ENCODE results near the gene NUTM1. TPM values are rescaled to one million over a fixed set of nuclear protein-coding genes. Genes with fewer than 3 reads are reported as not detected.
A peak's percentile ranks its signal among the peaks of the same experiment; 100 is the strongest.

NUTM1 gene
- total and polyA plus RNA-seq, 2 of the 13 experiments (the other 11 are each of a cell fraction or from before 2014, with no cell fraction given), result not detected

DNA sequence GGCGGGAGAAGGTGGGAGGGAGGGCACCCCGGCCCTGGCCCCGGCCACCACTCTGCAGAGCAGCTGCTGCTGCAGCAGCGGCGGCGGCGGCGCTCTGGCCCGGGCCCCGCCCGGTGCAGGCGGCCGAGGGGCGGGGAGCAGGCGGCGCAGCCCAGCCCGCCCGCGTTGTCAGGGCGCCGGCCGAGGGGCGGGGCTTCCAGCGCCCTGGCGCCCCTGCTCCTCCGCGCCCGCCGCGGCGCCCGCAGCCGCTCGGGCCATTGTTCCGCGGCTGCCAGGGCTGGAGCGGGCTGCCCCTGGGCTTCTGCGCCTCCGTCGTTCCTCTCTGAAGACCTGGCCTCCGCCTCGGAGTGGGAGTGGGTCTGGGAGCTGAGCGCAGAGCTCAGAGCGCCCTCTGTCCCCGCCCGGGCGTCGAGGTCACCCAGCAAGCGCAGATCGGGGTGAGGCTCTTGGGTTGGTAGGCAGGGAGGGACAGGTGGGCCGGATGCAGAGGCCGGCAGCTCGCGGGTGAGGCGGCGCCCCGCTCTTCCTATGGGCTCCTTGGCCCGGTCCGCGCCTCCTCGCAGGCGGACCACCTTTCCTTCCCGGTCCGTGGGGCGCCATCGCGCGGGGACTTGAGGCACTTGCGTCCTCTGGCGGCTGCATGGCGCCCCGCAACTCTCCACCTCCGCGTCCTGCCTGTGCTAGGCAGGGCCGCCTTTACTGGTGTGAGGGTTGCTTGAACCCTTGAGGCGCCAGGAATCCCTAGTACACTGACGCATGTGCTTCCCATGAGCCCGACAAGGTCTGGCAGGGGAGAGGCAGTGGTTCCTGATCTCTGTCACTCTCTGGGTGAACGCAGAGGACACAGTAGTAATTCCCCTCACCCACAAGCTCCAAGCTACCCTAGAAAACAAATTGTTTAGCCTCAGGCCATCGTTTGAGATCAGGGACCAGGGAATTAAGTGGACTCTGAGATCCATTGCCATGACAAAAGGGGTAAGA, 24.3 kb downstream of the NUTM1 start, which contains the start of gene LPCAT4 (continued):
- TF ChIP-seq, protein P1, sequence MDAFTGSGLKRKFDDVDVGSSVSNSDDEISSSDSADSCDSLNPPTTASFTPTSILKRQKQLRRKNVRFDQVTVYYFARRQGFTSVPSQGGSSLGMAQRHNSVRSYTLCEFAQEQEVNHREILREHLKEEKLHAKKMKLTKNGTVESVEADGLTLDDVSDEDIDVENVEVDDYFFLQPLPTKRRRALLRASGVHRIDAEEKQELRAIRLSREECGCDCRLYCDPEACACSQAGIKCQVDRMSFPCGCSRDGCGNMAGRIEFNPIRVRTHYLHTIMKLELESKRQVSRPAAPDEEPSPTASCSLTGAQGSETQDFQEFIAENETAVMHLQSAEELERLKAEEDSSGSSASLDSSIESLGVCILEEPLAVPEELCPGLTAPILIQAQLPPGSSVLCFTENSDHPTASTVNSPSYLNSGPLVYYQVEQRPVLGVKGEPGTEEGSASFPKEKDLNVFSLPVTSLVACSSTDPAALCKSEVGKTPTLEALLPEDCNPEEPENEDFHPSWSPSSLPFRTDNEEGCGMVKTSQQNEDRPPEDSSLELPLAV (CRISPR knock-in tag; conservative IDR thresholded peaks at IDR 0.05; ENCODE audit: low read depth), result no peak
- TF ChIP-seq ZNF484 (CRISPR knock-in tag; IDR thresholded peaks at IDR 0.05; ENCODE audit: borderline replicate concordance, low read depth) (peak; percentile 7; the same call in 1 of the 2 replicates), ZBTB38 (CRISPR knock-in tag; IDR thresholded peaks at IDR 0.05) (peak; percentile 64), ELF1 (CRISPR knock-in tag; IDR thresholded peaks at IDR 0.05) (peak; percentile 40), HHEX (CRISPR knock-in tag; IDR thresholded peaks at IDR 0.05) (no peak), MED8 (CRISPR knock-in tag; IDR thresholded peaks at IDR 0.05; ENCODE audit: insufficient replicate concordance) (peak; percentile 69), NFE2L2 (IDR thresholded peaks at IDR 0.05; ENCODE audit: low read length) (no peak), MEF2D (CRISPR knock-in tag; IDR thresholded peaks at IDR 0.05) (peak; percentile 54; the same call in 1 of the 2 replicates), ZEB1 (IDR thresholded peaks at IDR 0.05; ENCODE audit: insufficient replicate concordance, low read depth) (no peak), BRCA1 (CRISPR knock-in tag; IDR thresholded peaks at IDR 0.05) (no peak), SAFB2 (CRISPR knock-in tag; IDR thresholded peaks at IDR 0.05; ENCODE audit: borderline replicate concordance, low read depth) (0 out of 2 replicates have a peak, but pooled peaks have one; percentile 85), PLRG1 (conservative IDR thresholded peaks at IDR 0.05) (no peak), RBFOX2 (IDR thresholded peaks at IDR 0.05; ENCODE audit: low read depth, low read length) (peak; percentile 91), JUND (CRISPR knock-in tag; IDR thresholded peaks at IDR 0.05) (no peak)
- TF ChIP-seq, protein P2, sequence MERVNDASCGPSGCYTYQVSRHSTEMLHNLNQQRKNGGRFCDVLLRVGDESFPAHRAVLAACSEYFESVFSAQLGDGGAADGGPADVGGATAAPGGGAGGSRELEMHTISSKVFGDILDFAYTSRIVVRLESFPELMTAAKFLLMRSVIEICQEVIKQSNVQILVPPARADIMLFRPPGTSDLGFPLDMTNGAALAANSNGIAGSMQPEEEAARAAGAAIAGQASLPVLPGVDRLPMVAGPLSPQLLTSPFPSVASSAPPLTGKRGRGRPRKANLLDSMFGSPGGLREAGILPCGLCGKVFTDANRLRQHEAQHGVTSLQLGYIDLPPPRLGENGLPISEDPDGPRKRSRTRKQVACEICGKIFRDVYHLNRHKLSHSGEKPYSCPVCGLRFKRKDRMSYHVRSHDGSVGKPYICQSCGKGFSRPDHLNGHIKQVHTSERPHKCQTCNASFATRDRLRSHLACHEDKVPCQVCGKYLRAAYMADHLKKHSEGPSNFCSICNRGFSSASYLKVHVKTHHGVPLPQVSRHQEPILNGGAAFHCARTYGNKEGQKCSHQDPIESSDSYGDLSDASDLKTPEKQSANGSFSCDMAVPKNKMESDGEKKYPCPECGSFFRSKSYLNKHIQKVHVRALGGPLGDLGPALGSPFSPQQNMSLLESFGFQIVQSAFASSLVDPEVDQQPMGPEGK (CRISPR knock-in tag; IDR thresholded peaks at IDR 0.05), result peak; percentile 18; the same call in 1 of the 2 replicates
- TF ChIP-seq, protein P3, sequence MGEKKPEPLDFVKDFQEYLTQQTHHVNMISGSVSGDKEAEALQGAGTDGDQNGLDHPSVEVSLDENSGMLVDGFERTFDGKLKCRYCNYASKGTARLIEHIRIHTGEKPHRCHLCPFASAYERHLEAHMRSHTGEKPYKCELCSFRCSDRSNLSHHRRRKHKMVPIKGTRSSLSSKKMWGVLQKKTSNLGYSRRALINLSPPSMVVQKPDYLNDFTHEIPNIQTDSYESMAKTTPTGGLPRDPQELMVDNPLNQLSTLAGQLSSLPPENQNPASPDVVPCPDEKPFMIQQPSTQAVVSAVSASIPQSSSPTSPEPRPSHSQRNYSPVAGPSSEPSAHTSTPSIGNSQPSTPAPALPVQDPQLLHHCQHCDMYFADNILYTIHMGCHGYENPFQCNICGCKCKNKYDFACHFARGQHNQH (CRISPR knock-in tag; IDR thresholded peaks at IDR 0.05), result peak; percentile 81
- TF ChIP-seq, protein P4, sequence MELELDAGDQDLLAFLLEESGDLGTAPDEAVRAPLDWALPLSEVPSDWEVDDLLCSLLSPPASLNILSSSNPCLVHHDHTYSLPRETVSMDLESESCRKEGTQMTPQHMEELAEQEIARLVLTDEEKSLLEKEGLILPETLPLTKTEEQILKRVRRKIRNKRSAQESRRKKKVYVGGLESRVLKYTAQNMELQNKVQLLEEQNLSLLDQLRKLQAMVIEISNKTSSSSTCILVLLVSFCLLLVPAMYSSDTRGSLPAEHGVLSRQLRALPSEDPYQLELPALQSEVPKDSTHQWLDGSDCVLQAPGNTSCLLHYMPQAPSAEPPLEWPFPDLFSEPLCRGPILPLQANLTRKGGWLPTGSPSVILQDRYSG (CRISPR knock-in tag; IDR thresholded peaks at IDR 0.05), result no peak
- TF ChIP-seq, protein P5, sequence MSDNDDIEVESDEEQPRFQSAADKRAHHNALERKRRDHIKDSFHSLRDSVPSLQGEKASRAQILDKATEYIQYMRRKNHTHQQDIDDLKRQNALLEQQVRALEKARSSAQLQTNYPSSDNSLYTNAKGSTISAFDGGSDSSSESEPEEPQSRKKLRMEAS (IDR thresholded peaks at IDR 0.05), result 0 out of 2 replicates have a peak, but pooled peaks have one; percentile 39
- TF ChIP-seq, protein P6, sequence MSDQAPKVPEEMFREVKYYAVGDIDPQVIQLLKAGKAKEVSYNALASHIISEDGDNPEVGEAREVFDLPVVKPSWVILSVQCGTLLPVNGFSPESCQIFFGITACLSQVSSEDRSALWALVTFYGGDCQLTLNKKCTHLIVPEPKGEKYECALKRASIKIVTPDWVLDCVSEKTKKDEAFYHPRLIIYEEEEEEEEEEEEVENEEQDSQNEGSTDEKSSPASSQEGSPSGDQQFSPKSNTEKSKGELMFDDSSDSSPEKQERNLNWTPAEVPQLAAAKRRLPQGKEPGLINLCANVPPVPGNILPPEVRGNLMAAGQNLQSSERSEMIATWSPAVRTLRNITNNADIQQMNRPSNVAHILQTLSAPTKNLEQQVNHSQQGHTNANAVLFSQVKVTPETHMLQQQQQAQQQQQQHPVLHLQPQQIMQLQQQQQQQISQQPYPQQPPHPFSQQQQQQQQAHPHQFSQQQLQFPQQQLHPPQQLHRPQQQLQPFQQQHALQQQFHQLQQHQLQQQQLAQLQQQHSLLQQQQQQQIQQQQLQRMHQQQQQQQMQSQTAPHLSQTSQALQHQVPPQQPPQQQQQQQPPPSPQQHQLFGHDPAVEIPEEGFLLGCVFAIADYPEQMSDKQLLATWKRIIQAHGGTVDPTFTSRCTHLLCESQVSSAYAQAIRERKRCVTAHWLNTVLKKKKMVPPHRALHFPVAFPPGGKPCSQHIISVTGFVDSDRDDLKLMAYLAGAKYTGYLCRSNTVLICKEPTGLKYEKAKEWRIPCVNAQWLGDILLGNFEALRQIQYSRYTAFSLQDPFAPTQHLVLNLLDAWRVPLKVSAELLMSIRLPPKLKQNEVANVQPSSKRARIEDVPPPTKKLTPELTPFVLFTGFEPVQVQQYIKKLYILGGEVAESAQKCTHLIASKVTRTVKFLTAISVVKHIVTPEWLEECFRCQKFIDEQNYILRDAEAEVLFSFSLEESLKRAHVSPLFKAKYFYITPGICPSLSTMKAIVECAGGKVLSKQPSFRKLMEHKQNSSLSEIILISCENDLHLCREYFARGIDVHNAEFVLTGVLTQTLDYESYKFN (CRISPR knock-in tag; conservative IDR thresholded peaks at IDR 0.05), result peak; percentile 37; the same call in 1 of the 2 replicates
